DND-41 (cell line): Measurements from ENCODE around the gene ARHGAP9.

Source experiments
- ATAC-seq: fragments of 200-7000 bp; cut with Tn5 transposase; 3 replicates; pipeline ENCODE4 v1.9.1; 2021; ENCODE audit warnings: low read depth; ENCODE audit not compliant: insufficient read depth
- DNase-seq: peaks from one replicate; pipeline ENCODE4 v3.0.0-alpha.2; 2020
- H2AFZ ChIP-seq: 2 replicates; pipeline ENCODE4 v1.6.0; 2012; ENCODE audit warnings: low read depth, low read length
- H3K27ac ChIP-seq: 2 replicates; pipeline ENCODE4 v1.5.1; 2012; ENCODE audit warnings: low read length, inconsistent platforms
- H3K27me3 ChIP-seq: fragments of 200-600 bp; sonication (generic); 2 replicates; pipeline ENCODE4 v1.6.0; 2012; ENCODE audit warnings: low read length, mild to moderate bottlenecking, inconsistent platforms; ENCODE audit not compliant: insufficient read depth, poor library complexity
- H3K36me3 ChIP-seq: 2 replicates; pipeline ENCODE4 v1.5.1; 2012; ENCODE audit warnings: low read length, inconsistent platforms; ENCODE audit not compliant: insufficient read depth
- H3K4me1 ChIP-seq: 2 replicates; pipeline ENCODE4 v1.5.1; 2012; ENCODE audit warnings: mild to moderate bottlenecking, low read length; ENCODE audit not compliant: insufficient read depth
- H3K4me2 ChIP-seq: 2 replicates; pipeline ENCODE4 v1.6.0; 2012; ENCODE audit warnings: mild to moderate bottlenecking, moderate library complexity, low read length, inconsistent platforms; ENCODE audit not compliant: insufficient read depth
- H3K4me3 ChIP-seq, 2 experiments: fragments of 200-600 bp in 1 of 2; shearing (Covaris generic) in 1 of 2; 2 replicates each; pipeline ENCODE4 v1.5.1; 2012 to 2016; ENCODE audit warnings: inconsistent platforms in 2 of 2, low read length in 2 of 2, mild to moderate bottlenecking in 2 of 2, low read depth in 1 of 2, moderate library complexity in 1 of 2
- H3K79me2 ChIP-seq: 2 replicates; pipeline ENCODE4 v1.6.0; 2012; ENCODE audit warnings: low read length, inconsistent platforms; ENCODE audit not compliant: insufficient read depth
- H3K9ac ChIP-seq: 2 replicates; pipeline ENCODE4 v1.6.0; 2012; ENCODE audit warnings: low read depth, mild to moderate bottlenecking, inconsistent platforms, low read length, moderate library complexity
- H3K9me3 ChIP-seq: 2 replicates; pipeline ENCODE4 v1.5.1; 2012; ENCODE audit warnings: low read length, moderate library complexity, mild to moderate bottlenecking, inconsistent platforms; ENCODE audit not compliant: insufficient read depth, severe bottlenecking
- H4K20me1 ChIP-seq: 2 replicates; pipeline ENCODE4 v1.6.0; 2012; ENCODE audit warnings: low read length; ENCODE audit not compliant: insufficient read depth
- EZH2 ChIP-seq: IDR thresholded peaks from 3 replicates; pipeline ENCODE4 v1.6.1; 2012; ENCODE audit warnings: borderline replicate concordance, low read depth, mild to moderate bottlenecking, moderate library complexity, low read length, inconsistent platforms; ENCODE audit not compliant: severe bottlenecking
- TF ChIP-seq, protein P1 (sequence below): IDR thresholded peaks from 2 replicates; pipeline ENCODE4 v1.5.1; 2012; ENCODE audit warnings: borderline replicate concordance, low read length, moderate library complexity, mild to moderate bottlenecking; ENCODE audit not compliant: poor library complexity, severe bottlenecking; ENCODE audit errors: extremely low read depth

The ARHGAP9 gene

GRCh38 chr12:57465747-57466505 lies 13.7 kb downstream of the ARHGAP9 start:
- DNase-seq: no peak
- Histone ChIP-seq H3K79me2 (no peaks in the 10 kb centered on the region), H3K36me3 (peaks cover 5% of the 10 kb centered on the region), H3K27ac (no peak overlapping the region), H3K4me1 (peaks cover 20% of the 10 kb centered on the region), H4K20me1 (no peaks in the 10 kb centered on the region), H3K9me3 (no peaks in the 10 kb centered on the region), H3K9ac (no peak overlapping the region), H3K4me3 (no peak overlapping the region), H2AFZ (no peak overlapping the region), H3K27me3 (peaks cover 2% of the 10 kb centered on the region), H3K4me2 (no peak overlapping the region)
- TF ChIP-seq EZH2: no peak
- TF ChIP-seq, protein P1, sequence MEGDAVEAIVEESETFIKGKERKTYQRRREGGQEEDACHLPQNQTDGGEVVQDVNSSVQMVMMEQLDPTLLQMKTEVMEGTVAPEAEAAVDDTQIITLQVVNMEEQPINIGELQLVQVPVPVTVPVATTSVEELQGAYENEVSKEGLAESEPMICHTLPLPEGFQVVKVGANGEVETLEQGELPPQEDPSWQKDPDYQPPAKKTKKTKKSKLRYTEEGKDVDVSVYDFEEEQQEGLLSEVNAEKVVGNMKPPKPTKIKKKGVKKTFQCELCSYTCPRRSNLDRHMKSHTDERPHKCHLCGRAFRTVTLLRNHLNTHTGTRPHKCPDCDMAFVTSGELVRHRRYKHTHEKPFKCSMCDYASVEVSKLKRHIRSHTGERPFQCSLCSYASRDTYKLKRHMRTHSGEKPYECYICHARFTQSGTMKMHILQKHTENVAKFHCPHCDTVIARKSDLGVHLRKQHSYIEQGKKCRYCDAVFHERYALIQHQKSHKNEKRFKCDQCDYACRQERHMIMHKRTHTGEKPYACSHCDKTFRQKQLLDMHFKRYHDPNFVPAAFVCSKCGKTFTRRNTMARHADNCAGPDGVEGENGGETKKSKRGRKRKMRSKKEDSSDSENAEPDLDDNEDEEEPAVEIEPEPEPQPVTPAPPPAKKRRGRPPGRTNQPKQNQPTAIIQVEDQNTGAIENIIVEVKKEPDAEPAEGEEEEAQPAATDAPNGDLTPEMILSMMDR: no peak
- no peak for ATAC-seq

DNA sequence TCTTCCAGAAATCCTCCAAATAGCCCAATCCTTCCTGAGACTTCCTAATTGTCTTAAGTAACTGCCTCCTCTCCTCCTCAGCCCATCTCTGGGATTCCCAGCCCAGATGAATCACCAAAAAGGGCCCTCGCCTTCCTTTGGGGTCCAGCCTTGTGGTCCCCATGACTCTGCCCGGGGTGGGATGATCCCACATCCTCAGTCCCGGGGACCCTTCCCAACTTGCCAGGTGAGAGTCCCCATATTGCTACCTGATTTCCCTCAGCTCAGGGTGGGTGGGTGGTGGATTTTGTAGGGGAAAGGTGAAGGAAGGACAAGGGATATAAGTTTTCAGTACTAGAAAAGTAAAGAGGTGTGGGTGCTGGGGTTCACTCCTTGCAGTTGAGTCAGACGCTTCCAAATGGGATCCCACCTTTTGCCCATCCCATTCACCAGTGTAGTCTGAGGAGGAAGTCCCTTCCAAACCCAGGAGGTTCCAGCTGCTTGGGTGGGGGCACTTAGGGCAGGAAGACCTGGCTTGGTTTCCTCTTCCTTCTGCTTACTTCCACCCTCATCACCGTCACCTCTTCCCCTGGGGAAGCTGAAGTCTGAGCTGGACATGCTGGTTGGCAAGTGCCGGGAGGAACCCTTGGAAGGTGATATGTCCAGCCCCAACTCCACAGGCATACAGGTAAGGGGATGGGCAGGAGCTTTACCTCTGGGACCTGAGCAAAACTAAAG lies 14.5 kb downstream of the ARHGAP9 start:
- DNase-seq: no peak
- no peak overlapping the region for H3K4me2 ChIP-seq
- no peak overlapping the region for H3K9ac ChIP-seq

GRCh38 chr12:57464569-57464968 lies 15.1 kb downstream of the ARHGAP9 start:
- no peak overlapping the region for H2AFZ ChIP-seq
- no peak overlapping the region for H3K4me3 ChIP-seq
- H3K4me1 ChIP-seq: peaks cover 30% of the 10 kb centered on the region
- TF ChIP-seq, protein P1: no peak
- no peak for TF ChIP-seq EZH2
- no peaks in the 10 kb centered on the region for H3K79me2 ChIP-seq
- no peak overlapping the region for H3K9ac ChIP-seq
- ATAC-seq (no peak), DNase-seq (no peak)
- H3K27me3 ChIP-seq: peaks cover 7% of the 10 kb centered on the region
- peaks cover 5% of the 10 kb centered on the region for H3K36me3 ChIP-seq
- no peaks in the 10 kb centered on the region for H3K9me3 ChIP-seq
- no peak overlapping the region for H3K27ac ChIP-seq
- H3K4me2 ChIP-seq: no peak overlapping the region
- H4K20me1 ChIP-seq: no peaks in the 10 kb centered on the region

More for the DNA sequence above, 14.5 kb downstream of the ARHGAP9 start:
- H3K4me3 ChIP-seq: no peak overlapping the region
- H4K20me1 ChIP-seq: no peaks in the 10 kb centered on the region
- no peak for TF ChIP-seq EZH2
- TF ChIP-seq, protein P1: no peak
- peaks cover 7% of the 10 kb centered on the region for H3K27me3 ChIP-seq
- H3K4me1 ChIP-seq: peaks cover 28% of the 10 kb centered on the region
- H3K9me3 ChIP-seq: no peaks in the 10 kb centered on the region
- no peaks in the 10 kb centered on the region for H3K79me2 ChIP-seq
- no peak overlapping the region for H2AFZ ChIP-seq
- H3K27ac ChIP-seq: no peak overlapping the region
- no peak for ATAC-seq
- H3K36me3 ChIP-seq: peaks cover 5% of the 10 kb centered on the region
